ENCODE data around the gene SHC2. TPM values are rescaled to one million over a fixed set of nuclear protein-coding genes. Genes with fewer than 3 reads are reported as not detected.

SHC2 gene
- total RNA-seq, 1 experiment from 2014 or later: 16.6 TPM

- Histone ChIP-seq H3K56ac (ENCODE audit: insufficient read length, low read depth, low read length) (no peak overlapping the region), H3K27ac (ENCODE audit: insufficient read length, low read depth, low read length) (no peak overlapping the region), H2AK5ac (ENCODE audit: insufficient read length, low read length) (no peak overlapping the region), H3K4me2 (ENCODE audit: insufficient read depth, insufficient read length, low read length) (no peak overlapping the region), H2BK12ac (ENCODE audit: insufficient read length, low read depth, low read length) (no peak overlapping the region), H3T11ph (ENCODE audit: low read length) (no peak overlapping the region), H2BK120ac (ENCODE audit: low read depth, low read length, poor library complexity, severe bottlenecking) (no peak overlapping the region), H4K20me1 (ENCODE audit: control insufficient read depth, insufficient read depth, insufficient read length) (no peaks in the 10 kb centered on the region), H3K14ac (ENCODE audit: insufficient read depth, low read length) (no peak overlapping the region; the same call in 1 of the 2 replicates), H3K4ac (ENCODE audit: low read depth, low read length) (no peak overlapping the region), H3K79me2 (ENCODE audit: insufficient read depth, low read length) (no peaks in the 10 kb centered on the region), H3K23me2 (ENCODE audit: insufficient read length, low read depth, low read length, poor library complexity, severe bottlenecking) (no peaks in the 10 kb centered on the region), H4K5ac (ENCODE audit: insufficient read length, low read depth, low read length) (no peak overlapping the region), H3K27me3 (ENCODE audit: insufficient read depth, low read length) (no peaks in the 10 kb centered on the region), H2BK5ac (ENCODE audit: insufficient read length, low read length) (no peak overlapping the region), H3K4me1 (ENCODE audit: insufficient read depth, low read length) (no peaks in the 10 kb centered on the region), H2BK15ac (ENCODE audit: low read depth, low read length) (no peak overlapping the region), H4K8ac (replicated peaks; ENCODE audit: insufficient read length, low read depth, low read length) (no peak overlapping the region), H3K18ac (ENCODE audit: insufficient read length, low read depth, low read length) (no peak overlapping the region), H2AFZ (ENCODE audit: low read length) (no peak overlapping the region), H2BK20ac (ENCODE audit: low read depth, low read length, poor library complexity, severe bottlenecking) (no peak overlapping the region), H3K23ac (ENCODE audit: insufficient read length, low read depth, low read length) (no peak overlapping the region), H4K91ac (ENCODE audit: insufficient read length, low read depth, low read length) (no peak overlapping the region), H3K9me3 (ENCODE audit: control insufficient read depth, low read depth, low read length) (peaks cover 10% of the 10 kb centered on the region), H3K9ac (ENCODE audit: extremely low read depth, insufficient read length, low read length) (no peak overlapping the region), H3K79me1 (ENCODE audit: insufficient read depth, low read depth, low read length, poor library complexity, severe bottlenecking) (no peaks in the 10 kb centered on the region)
- WGBS (ENCODE audit: extremely low coverage, insufficient read length, low lambda C conversion rate): no CpG with 5 or more reads among the region's 18 CpGs
- peaks cover 27 to 40% of the 10 kb centered on the region in 2 experiments for H3K9me3 Mint-ChIP-seq
- TF ChIP-seq CTCF (conservative IDR thresholded peaks at IDR 0.05): no peak
- peak; percentile 30 for DNase-seq
- H3K4me3 Mint-ChIP-seq: no peak overlapping the region
- no peaks in the 10 kb centered on the region for H3K4me1 Mint-ChIP-seq
- no peak overlapping the region for H3K27ac Mint-ChIP-seq
- H3K27me3 Mint-ChIP-seq (ENCODE audit: low read depth): peaks cover 36% of the 10 kb centered on the region
- H3K36me3 Mint-ChIP-seq (ENCODE audit: insufficient read depth in 1 of 3, low read depth in 3 of 3): peaks cover 3 to 13% (median 10%) of the 10 kb centered on the region in 3 experiments; a peak in 5 of 7 replicates
These were observed 63.5 kb downstream of the SHC2 start for GRCh38 chr19:397321-397720.
